ENCODE results near the gene LAPTM5.

LAPTM5 gene

DNA sequence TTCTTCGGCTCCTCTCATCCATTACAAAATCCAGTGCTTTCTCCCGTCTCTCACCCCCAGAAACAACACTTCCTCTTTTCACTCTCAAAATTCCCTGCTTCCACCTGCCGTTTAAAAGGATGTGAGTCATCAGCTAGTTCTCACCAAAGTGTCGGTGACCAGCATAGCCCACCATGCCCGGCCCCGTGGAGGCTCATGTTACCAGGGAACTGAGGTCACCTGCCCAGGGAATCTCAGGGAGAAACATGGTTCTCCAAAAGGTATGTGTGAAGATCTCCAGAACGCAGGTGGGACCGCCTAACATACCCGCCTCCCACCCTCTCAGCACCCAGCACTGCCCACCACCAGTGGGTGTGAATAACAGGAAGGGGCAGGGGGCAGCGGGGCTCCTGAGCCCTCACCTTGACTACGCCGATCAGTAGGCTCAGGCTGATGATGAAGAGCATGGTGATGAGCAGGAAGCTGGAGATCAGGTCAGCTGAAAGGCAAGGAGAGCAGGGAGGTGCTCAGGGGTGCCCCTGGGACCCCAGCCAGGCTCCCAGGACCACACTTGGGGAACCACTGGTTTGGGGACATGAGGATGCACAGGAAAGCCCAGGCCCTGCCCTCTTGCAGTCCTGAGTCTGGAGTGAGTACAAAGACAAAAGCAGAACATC, 16.2 kb downstream of the LAPTM5 start:
- peaks cover 4% of the 10 kb centered on the region for H3K9me3 Mint-ChIP-seq
- H3K4me1 Mint-ChIP-seq (ENCODE audit: low read depth): peaks cover 82% of the 10 kb centered on the region
- no peaks in the 10 kb centered on the region for H3K27me3 Mint-ChIP-seq (ENCODE audit: low read depth)
- H3K27ac Mint-ChIP-seq: peak overlapping the region; percentile 77
- H3K4me3 Mint-ChIP-seq: peak overlapping the region; percentile 32
- DNase-seq (ENCODE audit: low spot score): no peak
- H3K36me3 Mint-ChIP-seq (ENCODE audit: low read depth): peaks cover 76% of the 10 kb centered on the region

DNA sequence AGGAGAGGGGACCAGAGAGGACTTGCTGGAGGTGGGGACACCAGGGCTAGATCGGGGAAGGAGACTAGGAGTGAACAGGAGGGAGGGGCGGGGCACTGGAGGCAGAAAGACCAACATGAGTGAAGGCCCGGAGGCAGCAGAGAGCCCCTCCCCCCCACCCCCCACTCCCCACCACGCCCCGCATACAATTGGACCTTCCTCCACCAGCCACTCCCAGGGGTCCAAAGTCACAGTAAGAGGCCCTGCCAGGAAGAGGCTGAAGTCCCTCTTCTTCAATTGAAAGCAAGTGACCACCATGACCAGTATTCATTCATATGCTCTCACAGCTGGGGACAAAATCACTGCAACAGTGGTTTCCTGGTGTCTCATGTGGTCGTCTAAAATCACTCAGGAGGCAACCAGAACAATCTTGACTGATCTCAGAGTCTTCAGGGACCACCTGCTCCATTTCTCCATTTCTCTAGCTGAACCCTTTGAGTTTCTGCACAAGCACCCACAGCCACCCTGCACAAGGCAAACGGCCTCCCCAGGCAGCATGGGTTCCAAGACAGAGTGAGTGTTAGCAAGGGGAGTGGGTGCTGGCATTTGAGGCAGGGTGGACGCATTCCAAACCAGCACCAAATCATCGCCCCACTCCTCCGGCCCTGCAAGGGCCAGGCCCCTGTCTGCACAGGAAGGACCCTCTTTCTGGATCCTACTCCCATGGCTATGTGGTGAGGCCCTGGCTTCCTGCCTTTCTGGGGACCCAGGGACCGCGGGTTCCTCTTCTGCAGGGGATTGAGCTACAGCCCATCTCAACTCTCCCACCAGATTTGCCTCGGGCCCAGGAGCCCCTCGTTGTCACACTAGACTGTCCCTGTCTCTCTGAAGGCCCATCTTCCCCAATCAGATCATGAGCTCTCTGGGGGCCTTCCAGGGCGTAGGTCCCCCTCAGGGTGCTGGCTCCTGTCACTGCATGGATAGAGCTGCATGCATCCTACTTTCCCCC, 17.0 kb downstream of the LAPTM5 start:
- Mint-ChIP-seq H3K27ac (peak overlapping the region; percentile 77), H3K9me3 (peaks cover 4% of the 10 kb centered on the region), H3K4me3 (peak overlapping the region; percentile 32), H3K27me3 (ENCODE audit: low read depth) (no peaks in the 10 kb centered on the region), H3K4me1 (ENCODE audit: low read depth) (peaks cover 76% of the 10 kb centered on the region), H3K36me3 (ENCODE audit: low read depth) (peaks cover 83% of the 10 kb centered on the region)
- no peak for DNase-seq (ENCODE audit: low spot score)

DNA sequence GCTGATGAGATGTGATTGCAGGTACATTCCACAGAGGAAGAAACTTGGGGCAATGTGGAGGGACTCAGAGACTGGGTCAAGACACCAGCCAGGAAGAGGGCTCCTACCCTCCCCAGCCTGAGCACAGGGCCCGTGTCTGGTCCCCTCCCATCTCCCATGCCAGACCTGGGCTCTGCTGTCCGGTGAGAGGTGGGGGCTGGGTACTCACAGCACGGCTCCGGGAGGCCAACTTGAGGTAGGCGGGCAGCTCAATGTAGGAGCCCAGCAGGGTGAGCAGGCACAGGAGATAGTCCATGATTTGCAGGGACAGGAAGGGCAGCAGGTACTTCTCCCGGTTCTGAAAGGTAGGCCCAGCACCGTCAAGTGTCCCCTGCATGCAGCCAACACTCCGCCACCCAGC, 18.0 kb downstream of the LAPTM5 start:
- no peak overlapping the region for H3K4me3 Mint-ChIP-seq
- no peaks in the 10 kb centered on the region for H3K27me3 Mint-ChIP-seq (ENCODE audit: low read depth)
- peaks cover 91% of the 10 kb centered on the region for H3K36me3 Mint-ChIP-seq (ENCODE audit: low read depth)
- no peak for DNase-seq (ENCODE audit: low spot score)
- peaks cover 67% of the 10 kb centered on the region for H3K4me1 Mint-ChIP-seq (ENCODE audit: low read depth)
- H3K27ac Mint-ChIP-seq: peak overlapping the region; percentile 60
- peaks cover 4% of the 10 kb centered on the region for H3K9me3 Mint-ChIP-seq

DNA sequence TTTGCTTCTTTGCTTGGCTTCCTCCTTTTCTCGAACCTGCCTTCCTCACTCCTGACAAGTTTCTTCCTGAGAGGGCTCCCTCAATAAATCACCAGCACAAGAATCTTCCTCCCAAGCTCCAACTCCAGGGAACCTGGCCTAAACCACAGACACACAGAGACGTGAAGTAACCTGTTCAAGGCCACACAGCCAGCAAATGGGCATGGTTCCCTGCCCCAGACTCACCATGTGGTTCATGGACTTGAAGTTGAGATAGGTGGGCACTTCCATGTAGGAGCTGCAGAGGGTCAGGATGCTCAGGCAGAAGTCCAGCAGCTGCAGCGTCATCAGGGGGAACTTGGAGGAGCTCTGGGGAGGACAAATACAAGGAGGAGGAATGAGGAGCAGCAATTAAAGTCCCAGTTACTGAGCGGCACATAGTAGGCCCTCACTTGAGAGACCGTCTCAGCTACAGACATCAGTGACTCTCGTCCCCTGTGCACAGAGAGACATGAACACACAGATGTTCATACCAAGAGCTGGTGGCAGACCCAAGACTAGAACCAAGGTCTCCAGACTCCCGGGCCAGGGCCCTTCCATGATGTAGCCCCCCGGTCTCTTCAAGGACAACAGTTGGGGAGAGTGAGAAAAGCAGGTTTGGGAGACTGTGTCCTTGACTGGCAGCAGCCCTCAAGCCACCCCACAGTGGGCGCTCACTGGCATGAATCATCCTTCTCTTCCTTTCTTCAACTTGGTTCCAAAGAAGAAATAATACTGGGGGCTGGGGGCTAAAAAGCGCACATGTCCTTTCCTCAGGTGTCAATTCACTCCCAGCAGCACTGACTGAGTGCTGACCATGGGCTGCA, 18.6 kb downstream of the LAPTM5 start:
- Mint-ChIP-seq H3K9me3 (peaks cover 4% of the 10 kb centered on the region), H3K36me3 (ENCODE audit: low read depth) (peaks cover 90% of the 10 kb centered on the region), H3K27ac (peak overlapping the region; percentile 81), H3K4me1 (ENCODE audit: low read depth) (peaks cover 61% of the 10 kb centered on the region), H3K27me3 (ENCODE audit: low read depth) (no peaks in the 10 kb centered on the region), H3K4me3 (no peak overlapping the region)
- DNase-seq (ENCODE audit: low spot score): no peak

DNA sequence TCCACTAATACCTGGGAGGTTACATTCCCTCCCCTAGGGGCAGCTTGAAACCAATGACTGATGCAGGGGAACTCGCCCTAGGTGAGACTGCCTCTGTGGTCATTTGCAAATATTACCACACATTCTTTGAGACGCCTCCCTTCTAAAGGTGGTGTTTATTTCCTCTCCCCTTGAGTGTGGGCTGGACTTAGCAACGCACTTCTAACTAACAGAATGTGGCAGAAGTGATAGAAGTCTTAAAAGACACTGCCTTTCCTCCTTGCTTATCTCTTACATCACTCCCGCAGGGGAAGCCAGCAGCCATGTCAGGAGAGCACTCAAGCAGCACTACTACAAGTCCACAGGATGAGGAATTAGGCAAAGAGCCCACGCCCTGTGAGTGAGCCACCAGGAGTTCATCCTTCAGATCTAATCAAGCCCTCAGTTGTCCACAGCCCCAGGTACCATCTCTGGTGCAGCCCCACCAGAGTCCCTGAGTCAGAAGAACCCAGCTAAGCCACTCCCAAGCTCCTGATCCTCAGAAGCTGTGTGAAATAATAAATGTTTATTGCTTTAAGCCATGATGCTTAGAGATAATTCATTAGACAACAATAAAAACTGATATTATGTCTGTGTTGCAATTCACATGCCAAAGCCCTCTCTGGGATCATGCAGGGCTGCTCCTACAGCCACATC, 19.4 kb downstream of the LAPTM5 start:
- H3K9me3 Mint-ChIP-seq: peaks cover 4% of the 10 kb centered on the region
- H3K27ac Mint-ChIP-seq: peak overlapping the region; percentile 81
- H3K36me3 Mint-ChIP-seq (ENCODE audit: low read depth): peaks cover 87% of the 10 kb centered on the region
- H3K4me3 Mint-ChIP-seq: no peak overlapping the region
- peaks cover 54% of the 10 kb centered on the region for H3K4me1 Mint-ChIP-seq (ENCODE audit: low read depth)
- H3K27me3 Mint-ChIP-seq (ENCODE audit: low read depth): no peaks in the 10 kb centered on the region
- DNase-seq (ENCODE audit: low spot score): no peak

DNA sequence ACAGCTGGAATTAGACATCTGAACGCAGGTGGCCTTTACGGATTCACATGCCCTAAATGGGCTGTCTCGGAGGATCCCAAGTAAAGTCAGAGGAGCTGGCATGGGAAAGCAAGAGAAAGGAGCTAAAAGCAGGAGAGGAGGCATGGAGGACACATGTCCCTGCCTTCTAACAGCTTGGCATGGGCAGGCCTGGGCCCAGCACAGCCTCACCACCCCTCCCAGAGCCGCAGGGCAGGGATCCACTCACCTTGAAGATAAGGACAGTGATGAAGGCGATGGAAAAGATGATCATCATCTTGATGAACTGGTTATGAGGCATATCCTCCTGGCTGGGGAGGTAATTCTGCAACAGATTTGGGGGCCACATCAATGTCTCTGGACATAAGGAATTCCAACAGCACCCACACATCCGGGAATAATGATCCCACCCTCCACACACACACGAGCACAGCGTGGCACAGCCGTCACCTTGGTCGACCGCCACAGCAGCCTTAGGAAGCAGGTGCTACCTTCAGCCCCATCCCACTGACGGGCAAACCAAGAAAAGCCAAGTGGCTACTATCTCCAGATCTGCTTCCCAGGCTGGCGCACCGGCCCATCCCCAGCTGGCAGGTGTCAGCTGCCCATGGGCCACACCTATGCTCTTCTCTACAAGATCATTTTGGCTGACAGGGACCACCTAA, 20.1 kb downstream of the LAPTM5 start:
- no peaks in the 10 kb centered on the region for H3K27me3 Mint-ChIP-seq (ENCODE audit: low read depth)
- peaks cover 47% of the 10 kb centered on the region for H3K4me1 Mint-ChIP-seq (ENCODE audit: low read depth)
- peaks cover 4% of the 10 kb centered on the region for H3K9me3 Mint-ChIP-seq
- no peak overlapping the region for H3K27ac Mint-ChIP-seq
- peaks cover 90% of the 10 kb centered on the region for H3K36me3 Mint-ChIP-seq (ENCODE audit: low read depth)
- no peak overlapping the region for H3K4me3 Mint-ChIP-seq
- DNase-seq (ENCODE audit: low spot score): no peak

GRCh38 chr1:30735668-30736498, 21.7 kb downstream of the LAPTM5 start:
- Mint-ChIP-seq H3K36me3 (ENCODE audit: low read depth) (peaks cover 79% of the 10 kb centered on the region), H3K9me3 (peaks cover 4% of the 10 kb centered on the region), H3K27ac (peak overlapping the region; percentile 20), H3K4me1 (ENCODE audit: low read depth) (peaks cover 36% of the 10 kb centered on the region), H3K4me3 (no peak overlapping the region), H3K27me3 (ENCODE audit: low read depth) (no peaks in the 10 kb centered on the region)
- DNase-seq (ENCODE audit: low spot score): no peak

- DNase-seq (ENCODE audit: low spot score): no peak
- H3K36me3 Mint-ChIP-seq (ENCODE audit: low read depth): peaks cover 73% of the 10 kb centered on the region
- H3K4me3 Mint-ChIP-seq: no peak overlapping the region
Measured at GRCh38 chr1:30735124-30735523, 22.4 kb downstream of the LAPTM5 start.

DNA sequence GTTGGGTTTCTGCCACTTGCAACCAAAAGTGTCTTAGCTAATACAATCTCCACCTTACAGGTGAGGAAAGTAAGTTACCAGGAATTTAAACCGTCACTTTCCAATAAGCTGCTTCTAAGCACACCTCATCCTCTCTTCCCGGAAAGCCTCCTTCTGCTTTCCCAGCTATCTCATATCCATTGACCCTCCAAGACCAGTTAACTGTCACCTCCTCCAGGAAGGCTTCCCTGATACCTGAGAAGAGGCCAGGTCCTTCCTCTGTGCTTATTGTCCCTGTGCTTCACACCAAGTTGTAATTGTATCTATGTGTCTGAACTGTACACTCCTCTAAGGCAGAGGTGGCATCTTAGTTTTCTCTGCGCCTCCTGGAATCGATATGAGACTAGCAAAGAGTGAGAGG, 23.0 kb downstream of the LAPTM5 start:
- peaks cover 28% of the 10 kb centered on the region for H3K4me1 Mint-ChIP-seq (ENCODE audit: low read depth)
- no peak overlapping the region for H3K4me3 Mint-ChIP-seq
- no peak overlapping the region for H3K27ac Mint-ChIP-seq
- no peak for DNase-seq (ENCODE audit: low spot score)
- H3K27me3 Mint-ChIP-seq (ENCODE audit: low read depth): no peaks in the 10 kb centered on the region
- H3K36me3 Mint-ChIP-seq (ENCODE audit: low read depth): peaks cover 67% of the 10 kb centered on the region
- peaks cover 4% of the 10 kb centered on the region for H3K9me3 Mint-ChIP-seq

More at GRCh38 chr1:30735124-30735523, 22.4 kb downstream of the LAPTM5 start:
- no peak overlapping the region for H3K27ac Mint-ChIP-seq
- peaks cover 4% of the 10 kb centered on the region for H3K9me3 Mint-ChIP-seq
- H3K4me1 Mint-ChIP-seq (ENCODE audit: low read depth): peaks cover 30% of the 10 kb centered on the region
- H3K27me3 Mint-ChIP-seq (ENCODE audit: low read depth): no peaks in the 10 kb centered on the region

DNA sequence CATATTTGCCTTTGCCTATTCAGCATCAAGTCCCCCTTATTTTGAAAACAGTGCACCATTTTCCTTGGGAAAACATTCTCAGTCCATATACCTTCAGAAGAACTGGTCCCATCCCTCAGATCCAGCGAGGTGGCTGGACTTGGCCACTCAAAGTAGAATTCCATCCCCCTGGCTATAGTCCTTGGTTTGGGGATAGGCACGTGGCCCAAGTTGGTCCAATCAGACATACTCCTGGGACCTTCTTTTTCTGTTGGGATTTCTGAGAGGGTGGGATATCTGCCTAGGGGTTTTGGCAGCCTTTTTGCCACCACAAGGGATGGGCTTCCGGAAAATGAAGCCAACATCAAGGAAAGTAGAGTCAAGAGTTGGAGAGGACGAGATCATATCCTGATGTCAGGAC, 23.5 kb downstream of the LAPTM5 start:
- peaks cover 4% of the 10 kb centered on the region for H3K9me3 Mint-ChIP-seq
- H3K4me3 Mint-ChIP-seq: no peak overlapping the region
- H3K27me3 Mint-ChIP-seq (ENCODE audit: low read depth): no peaks in the 10 kb centered on the region
- H3K27ac Mint-ChIP-seq: no peak overlapping the region
- no peak for DNase-seq (ENCODE audit: low spot score)
- peaks cover 63% of the 10 kb centered on the region for H3K36me3 Mint-ChIP-seq (ENCODE audit: low read depth)
- H3K4me1 Mint-ChIP-seq (ENCODE audit: low read depth): peaks cover 24% of the 10 kb centered on the region

DNA sequence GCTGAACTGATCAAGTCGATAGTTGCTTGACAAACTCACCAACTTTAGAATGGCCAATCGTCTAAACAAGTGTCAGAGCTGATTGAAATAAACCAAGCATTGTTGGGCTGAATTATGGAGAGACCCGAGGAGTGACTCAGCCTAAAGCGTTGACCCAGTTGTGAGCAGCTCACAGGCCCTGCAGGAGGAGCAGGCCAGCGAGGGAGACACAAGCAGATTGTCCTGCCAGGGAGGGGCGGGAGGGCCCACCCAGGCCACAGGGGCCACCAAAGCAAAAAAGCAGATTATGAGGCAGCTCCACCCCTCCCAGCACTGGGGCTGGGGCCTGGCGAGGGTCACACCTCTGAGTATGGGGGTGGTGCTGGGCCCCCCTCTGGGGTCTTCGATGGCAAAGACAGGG, 24.1 kb downstream of the LAPTM5 start:
- Mint-ChIP-seq H3K36me3 (ENCODE audit: low read depth) (peaks cover 56% of the 10 kb centered on the region), H3K27me3 (ENCODE audit: low read depth) (no peaks in the 10 kb centered on the region), H3K9me3 (peaks cover under 1% of the 10 kb centered on the region), H3K4me3 (no peak overlapping the region), H3K27ac (no peak overlapping the region), H3K4me1 (ENCODE audit: low read depth) (peaks cover 19% of the 10 kb centered on the region)
- DNase-seq (ENCODE audit: low spot score): no peak

GRCh38 chr1:30732277-30732996, 25.1 kb downstream of the LAPTM5 start:
- no peak overlapping the region for H3K4me3 Mint-ChIP-seq
- H3K27me3 Mint-ChIP-seq (ENCODE audit: low read depth): no peaks in the 10 kb centered on the region
- H3K36me3 Mint-ChIP-seq (ENCODE audit: low read depth): peaks cover 46% of the 10 kb centered on the region
- no peak for DNase-seq (ENCODE audit: low spot score)
- peak overlapping the region; percentile 31 for H3K27ac Mint-ChIP-seq
- peaks cover 13% of the 10 kb centered on the region for H3K4me1 Mint-ChIP-seq (ENCODE audit: low read depth)
- no peaks in the 10 kb centered on the region for H3K9me3 Mint-ChIP-seq
